Activated CD4-positive, alpha-beta T cell treated with anti-CD3 and anti-CD28 coated beads for 1 hour (primary cell): ENCODE results near the gene EGFL8.
"Not testable (repeated sequence)": the region's sequence is repeated elsewhere in the genome, so short reads cannot be mapped to it uniquely, and the experiment has no call there.

ENCODE experiments used
- DNase-seq: peaks from one replicate; pipeline ENCODE4 v3.0.0-alpha.2; 2020

EGFL8 gene

GRCh38 chr6:32164295-32164694 lies at the start of gene EGFL8:
Gene EGFL8, plus strand, starts transcription at chr6:32164595. Its CDS starts 1,571 bp downstream, at chr6:32166166.
- no peak for DNase-seq

DNA sequence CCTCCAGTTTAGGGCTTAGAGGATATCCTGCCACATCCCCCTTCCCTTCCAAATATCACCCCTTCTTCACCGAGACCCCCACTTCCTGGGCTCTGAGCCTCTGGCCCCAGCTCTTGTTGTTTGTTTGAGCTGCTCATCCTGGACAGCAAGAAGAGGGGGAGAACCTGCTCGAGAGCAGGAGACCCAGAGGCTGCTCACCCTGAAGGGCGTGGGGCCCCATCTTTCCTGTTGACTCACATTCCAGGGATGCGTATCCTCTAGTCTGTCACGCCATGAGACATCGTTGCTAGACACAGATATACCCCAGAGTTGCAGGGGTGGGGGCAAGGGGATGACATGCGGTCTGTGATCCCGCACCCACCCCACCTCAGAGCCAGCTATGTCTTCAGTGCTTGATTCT lies 49.6 kb upstream of the EGFL8 start:
- no peak for DNase-seq

DNA sequence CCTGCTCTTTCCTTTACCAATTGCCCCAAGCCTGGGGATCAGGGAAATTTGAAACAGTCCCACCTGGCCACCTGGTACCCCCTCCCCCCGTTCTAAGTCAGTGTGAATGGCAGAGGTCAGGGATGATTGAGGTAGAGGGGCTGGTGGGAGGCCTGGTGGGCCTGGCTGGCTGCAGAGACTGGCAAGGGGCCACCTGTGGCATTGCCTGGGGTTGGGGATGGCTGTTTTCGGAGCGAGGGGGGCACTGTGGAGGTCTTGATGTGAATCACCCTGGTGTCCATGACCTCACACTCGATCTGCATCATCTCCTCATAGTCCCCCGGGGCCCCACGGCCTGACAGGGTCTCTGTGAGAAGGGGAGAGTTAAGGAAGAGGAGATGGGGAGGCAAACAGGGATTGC lies 48.8 kb upstream of the EGFL8 start:
- no peak for DNase-seq

DNA sequence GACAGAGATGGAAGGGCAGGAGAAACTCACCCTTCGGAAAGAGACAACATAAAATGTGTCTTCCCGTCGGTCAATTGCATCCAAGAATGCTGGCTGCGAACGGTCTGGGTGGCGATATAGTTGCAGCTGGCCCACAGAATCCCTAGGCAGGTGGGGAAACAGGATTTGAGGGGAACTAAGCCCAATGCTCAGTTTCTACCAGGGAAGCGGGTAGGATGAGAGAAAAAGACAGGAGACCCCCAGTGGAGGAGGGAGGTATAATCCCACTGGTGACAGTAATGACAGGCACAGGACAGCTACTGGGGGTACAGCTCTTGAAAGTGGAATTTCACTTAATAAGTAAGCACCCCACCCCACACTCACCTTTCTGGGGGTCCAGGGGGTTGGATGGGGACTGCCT lies 47.7 kb upstream of the EGFL8 start:
- no peak for DNase-seq

- DNase-seq: no peak
Measured at GRCh38 chr6:32117461-32117860, 46.9 kb upstream of the EGFL8 start.

- DNase-seq: peak; percentile 56
Measured at GRCh38 chr6:32118782-32119628, 45.4 kb upstream of the EGFL8 start.

DNA sequence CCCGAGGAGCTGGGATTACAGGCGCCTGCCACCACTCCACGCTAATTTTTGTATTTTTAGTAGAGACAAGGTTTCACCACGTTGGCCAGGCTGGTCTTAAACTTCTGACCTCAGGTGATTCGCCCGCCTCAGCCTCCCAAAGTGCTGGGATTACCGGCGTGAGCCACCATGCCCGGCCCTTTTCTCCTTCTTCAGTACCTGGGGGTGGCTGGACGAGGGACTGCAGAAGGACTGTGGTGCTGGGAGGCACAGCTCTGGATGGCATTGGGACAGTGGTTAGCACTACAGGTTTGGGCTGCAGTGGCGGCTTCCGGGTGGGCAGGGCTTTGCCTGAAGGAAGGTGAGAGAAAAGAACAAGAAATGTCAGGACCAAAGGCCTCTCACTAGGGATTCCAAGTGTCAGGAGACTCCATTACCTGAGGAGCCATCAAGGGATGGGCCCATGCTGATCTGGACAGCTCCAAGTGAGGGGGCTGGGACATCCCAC lies 43.8 kb upstream of the EGFL8 start:
- no peak for DNase-seq

GRCh38 chr6:32123681-32124080 lies 40.7 kb upstream of the EGFL8 start:
- no peak for DNase-seq

DNA sequence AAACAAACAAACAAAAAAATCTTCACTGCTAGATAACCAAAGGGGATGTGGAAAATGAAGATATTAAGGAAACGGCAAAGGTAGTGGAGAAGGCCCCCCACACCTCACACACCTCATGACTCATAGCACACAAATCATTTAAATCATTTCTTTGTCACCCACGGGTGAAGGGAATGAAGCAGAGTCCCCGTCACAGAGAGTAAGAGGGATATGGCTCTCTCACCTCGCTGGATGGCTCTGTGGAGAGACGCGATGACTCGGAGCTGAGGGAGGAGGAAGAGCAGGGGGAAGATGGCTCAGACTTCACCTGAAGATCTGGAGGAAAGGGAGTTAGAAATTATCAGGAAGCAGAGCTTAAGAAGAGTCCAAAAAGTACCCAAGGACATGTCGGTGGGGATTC lies 37.5 kb upstream of the EGFL8 start:
- DNase-seq: no peak

DNA sequence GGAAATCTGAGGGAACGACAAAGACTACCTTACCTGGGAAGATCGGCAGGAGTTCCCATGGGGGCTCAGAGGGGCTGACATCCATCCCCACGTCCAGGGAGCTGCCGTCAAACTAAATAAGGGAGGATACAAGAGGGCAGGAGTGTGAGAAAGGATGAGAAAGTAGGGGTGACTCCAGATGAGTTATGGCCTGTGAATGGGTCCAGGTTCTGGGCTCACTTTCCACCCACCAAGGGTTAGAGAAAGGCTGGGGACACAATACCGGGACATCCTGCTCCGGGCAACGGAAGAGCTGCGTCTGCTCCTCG lies 37.0 kb upstream of the EGFL8 start:
- DNase-seq: no peak

DNA sequence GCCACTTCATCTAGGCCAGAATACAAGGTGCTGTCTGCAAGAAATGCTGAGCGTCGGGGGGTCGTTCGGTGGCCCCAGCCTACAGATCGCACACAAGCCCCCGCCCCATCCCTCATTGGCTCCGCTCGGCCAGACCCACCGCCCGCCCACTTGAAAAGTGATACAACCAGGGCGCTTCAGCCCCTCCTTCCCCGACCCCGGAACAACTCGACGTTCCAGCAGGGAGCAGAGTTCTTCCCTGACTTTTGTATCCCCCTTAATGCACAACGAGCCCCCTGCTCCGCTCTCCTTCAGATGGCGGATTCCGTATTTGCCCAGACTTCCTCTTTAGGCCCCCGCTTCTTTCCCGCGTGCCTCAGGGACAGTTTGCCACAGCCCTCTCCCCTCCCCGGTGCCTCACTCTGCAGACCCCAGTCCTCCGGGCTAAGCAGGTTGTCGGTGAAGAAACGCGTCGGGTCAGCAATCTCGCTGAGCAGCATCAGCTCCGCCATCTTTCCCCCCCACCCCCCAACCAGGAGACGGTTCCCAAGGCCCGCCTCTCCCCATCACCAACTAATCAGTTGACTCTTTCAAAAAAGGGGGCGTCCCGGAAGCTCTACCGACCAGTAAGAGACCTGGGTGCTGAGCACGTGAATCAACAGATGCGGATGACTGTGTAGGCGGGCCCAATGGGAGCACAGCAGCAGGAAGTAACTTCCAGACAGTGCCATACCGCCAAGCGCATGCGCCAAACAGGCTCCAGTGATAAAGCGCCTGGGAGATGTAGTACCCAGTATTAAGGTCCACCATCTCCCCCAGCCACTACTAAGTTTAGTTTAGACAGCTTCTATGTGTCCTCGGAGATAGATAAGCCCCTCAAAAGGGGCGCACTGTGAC lies 36.4 kb upstream of the EGFL8 start, which contains the start of gene ATF6B:
TSS of gene ATF6B (minus strand) at position 530 of the 876 bp plus-strand sequence. CDS start at position 491, 39 bp downstream.
- peak; percentile 95 for DNase-seq

DNA sequence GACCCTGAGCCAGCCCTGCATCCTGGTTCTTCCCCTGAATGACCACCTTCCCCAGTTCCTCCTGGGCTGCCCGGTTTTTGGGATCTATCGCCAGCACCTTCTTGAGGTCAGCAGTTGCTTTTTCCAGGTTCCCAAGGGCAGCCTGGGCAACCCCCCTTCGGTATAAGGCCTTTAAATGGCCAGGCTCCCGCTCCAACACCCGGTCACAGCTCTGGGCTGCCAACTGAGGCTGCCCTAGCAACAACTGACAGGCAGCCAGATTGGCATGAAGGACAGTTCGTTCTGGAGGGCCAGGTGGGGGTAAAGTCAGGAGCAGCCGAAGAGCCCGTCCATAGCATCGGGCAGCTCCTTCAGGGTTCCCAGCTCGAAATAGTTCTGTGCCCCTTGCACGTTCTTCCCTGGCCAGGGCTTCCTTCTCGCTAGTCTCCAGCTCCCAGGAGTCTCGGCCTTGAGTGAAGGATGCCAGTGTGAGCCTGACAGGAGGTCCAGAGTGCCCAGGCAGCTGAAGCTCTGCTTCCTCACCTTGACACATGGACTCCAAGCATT lies 35.6 kb upstream of the EGFL8 start:
- no peak for DNase-seq

DNA sequence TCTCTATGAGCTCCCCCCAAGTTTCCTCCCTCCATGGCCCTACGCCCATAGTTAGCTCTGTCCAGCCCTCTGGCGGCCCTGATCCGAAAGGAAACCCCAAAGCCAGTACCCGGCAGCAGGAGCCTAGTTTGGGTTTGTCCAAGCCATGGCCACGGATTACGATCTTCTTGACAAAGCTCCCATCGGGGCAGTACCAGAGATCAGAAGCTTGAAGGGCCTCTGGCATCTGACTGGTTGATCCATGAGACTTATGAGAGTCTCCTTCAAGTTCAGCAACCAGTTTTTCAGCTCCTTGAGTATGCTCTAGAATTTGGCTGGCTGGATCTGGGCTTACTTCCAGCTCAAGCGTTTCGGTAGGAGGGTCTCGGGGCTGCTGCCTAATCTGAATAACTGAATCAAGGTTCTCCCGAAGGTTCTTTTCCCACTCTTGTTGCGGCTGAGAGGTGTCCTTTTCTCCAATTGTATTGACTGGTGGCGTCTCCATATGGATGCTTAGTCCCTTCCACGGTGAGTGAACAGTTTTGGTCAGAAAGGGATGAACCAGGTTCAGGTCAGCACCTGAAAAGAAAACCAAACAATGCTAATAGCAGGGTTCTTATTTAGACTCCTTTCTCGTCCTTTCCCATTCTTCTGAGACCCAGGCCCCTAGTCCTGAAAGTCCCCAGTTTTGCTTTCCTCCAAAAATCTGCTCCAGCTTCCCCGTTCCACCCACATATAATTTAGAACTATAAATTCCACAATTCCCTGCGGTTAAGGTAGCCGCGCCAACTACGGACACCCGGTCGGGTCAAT lies 34.9 kb upstream of the EGFL8 start:
- no peak for DNase-seq

DNA sequence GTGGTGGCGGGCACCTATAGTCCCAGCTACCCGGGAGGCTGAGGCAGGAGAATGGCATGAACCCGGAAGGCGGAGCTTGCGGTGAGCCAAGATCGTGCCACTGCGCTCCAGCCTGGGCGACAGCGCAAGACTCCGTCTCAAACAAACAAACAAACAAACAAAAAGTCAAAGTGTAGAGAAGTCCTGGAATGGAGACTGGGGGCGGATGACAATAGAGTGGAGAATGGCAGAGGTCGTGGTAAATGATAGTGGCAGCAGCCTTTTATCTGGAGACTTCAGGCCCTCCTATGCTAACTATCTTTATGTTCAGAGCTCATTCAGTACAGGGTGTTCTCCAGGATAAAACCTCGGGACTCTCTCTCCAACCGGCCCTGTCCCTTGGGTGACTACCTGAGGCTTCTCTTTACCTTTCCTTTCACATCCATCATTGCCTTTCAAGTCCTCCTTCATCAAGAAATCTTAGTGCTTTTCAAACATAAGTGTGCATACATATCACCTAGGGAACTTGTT lies 32.9 kb upstream of the EGFL8 start:
- no peak for DNase-seq

- DNase-seq: no peak
Measured at GRCh38 chr6:32132110-32132509, 32.3 kb upstream of the EGFL8 start.

- DNase-seq: no peak
Measured at GRCh38 chr6:32133786-32134185, 30.6 kb upstream of the EGFL8 start.

GRCh38 chr6:32137454-32137853 lies 26.9 kb upstream of the EGFL8 start:
- no peak for DNase-seq

- no peak for DNase-seq
Measured at GRCh38 chr6:32139590-32139989, 24.8 kb upstream of the EGFL8 start.

GRCh38 chr6:32140420-32141046 lies 23.9 kb upstream of the EGFL8 start:
- DNase-seq: no peak

DNA sequence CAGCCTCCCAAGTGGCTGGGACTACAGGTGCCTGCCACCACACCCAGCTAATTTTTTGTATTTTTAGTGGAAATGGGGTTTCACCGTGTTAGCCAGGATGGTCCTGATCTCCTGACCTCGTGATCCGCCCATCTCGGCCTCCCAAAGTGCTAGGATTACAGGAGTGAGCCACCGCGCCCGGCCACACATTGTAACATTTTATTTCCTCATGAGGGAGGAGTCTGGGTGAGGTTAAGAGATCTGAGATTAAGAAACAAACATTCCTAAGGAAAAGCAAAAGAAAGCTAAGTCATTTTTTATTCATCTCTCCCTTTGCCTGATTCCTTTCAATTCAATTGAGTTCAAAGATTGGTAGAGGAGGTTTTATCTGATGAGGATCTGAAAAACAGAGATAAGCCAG lies 20.2 kb upstream of the EGFL8 start:
- not testable (repeated sequence) for DNase-seq

- DNase-seq: no peak
Measured at GRCh38 chr6:32146287-32146686, 18.1 kb upstream of the EGFL8 start.

GRCh38 chr6:32146687-32147086 lies 17.7 kb upstream of the EGFL8 start:
- no peak for DNase-seq
